Endometrial microvascular endothelial cells (primary cell): ENCODE results near the gene DLX6. TPM values are rescaled to one million over a fixed set of nuclear protein-coding genes. Genes with fewer than 3 reads are reported as not detected.
"Not testable (repeated sequence)": the region's sequence is repeated elsewhere in the genome, so short reads cannot be mapped to it uniquely, and the experiment has no call there.

ENCODE experiments used
- in situ Hi-C: cut with HindIII; loops from 2 replicates; pipeline ENCODE4 v1.10.0; 2017; ENCODE audit warnings: low sequenced_read_pairs, low pct_unique_long_range_greater_than_20kb; ENCODE audit errors: inconsistent ontology term
- total RNA-seq: library from RNA; depleted of rRNA; stranded (reverse); fragments of >200 nt; gene quantifications from one replicate; pipeline ENCODE4 v1.2.3, GENCODE V29; 2015; ENCODE audit errors: inconsistent ontology term

The DLX6 gene
- total RNA-seq, 1 donor from 2014 or later = not detected

GRCh38 chr7:97018791-97019531 lies 13.6 kb downstream of the DLX6 start:
- in situ Hi-C loops = no loop called here

- in situ Hi-C loops = loop anchor here (10.0 kb wide), 1 partner anchor 315 kb away; the partner anchor contains the start of gene SEM1
Observed at GRCh38 chr7:97019710-97020225, 14.4 kb downstream of the DLX6 start.

GRCh38 chr7:97020601-97020995 lies 15.2 kb downstream of the DLX6 start:
- in situ Hi-C loops = loop anchor here (10.0 kb wide), 1 partner anchor 316 kb away; the partner anchor contains the start of gene SEM1

- in situ Hi-C loops = loop anchor here (10.0 kb wide), 1 partner anchor 316 kb away; the partner anchor contains the start of gene SEM1
Observed at GRCh38 chr7:97020996-97021746, 15.8 kb downstream of the DLX6 start.

GRCh38 chr7:97021747-97022490 lies 16.6 kb downstream of the DLX6 start:
- in situ Hi-C loops = loop anchor here (10.0 kb wide), 1 partner anchor 317 kb away; the partner anchor contains the start of gene SEM1

- in situ Hi-C loops = loop anchor here (10.0 kb wide), 1 partner anchor 318 kb away; the partner anchor contains the start of gene SEM1
Observed at GRCh38 chr7:97022491-97023306, 17.3 kb downstream of the DLX6 start.

- in situ Hi-C loops = loop anchor here (10.0 kb wide), 1 partner anchor 320 kb away; the partner anchor contains the start of gene SEM1
Observed at GRCh38 chr7:97024209-97025129, 19.1 kb downstream of the DLX6 start, which contains the start of gene DLX5. Gene DLX5, minus strand, starts transcription at chr7:97024831. Its CDS starts 208 bp downstream, at chr7:97024623.

GRCh38 chr7:97025130-97025499 lies 19.8 kb downstream of the DLX6 start:
- in situ Hi-C loops = loop anchor here (10.0 kb wide), 1 partner anchor 320 kb away; the partner anchor contains the start of gene SEM1

GRCh38 chr7:97025983-97026714 lies 20.8 kb downstream of the DLX6 start:
- in situ Hi-C loops = loop anchor here (10.0 kb wide), 1 partner anchor 321 kb away; the partner anchor contains the start of gene SEM1

- in situ Hi-C loops = loop anchor here (10.0 kb wide), 1 partner anchor 322 kb away; the partner anchor contains the start of gene SEM1
Observed at GRCh38 chr7:97026715-97027426, 21.5 kb downstream of the DLX6 start.

- in situ Hi-C loops = loop anchor here (10.0 kb wide), 1 partner anchor 323 kb away; the partner anchor contains the start of gene SEM1
Observed at GRCh38 chr7:97027427-97028234, 22.3 kb downstream of the DLX6 start.

- in situ Hi-C loops = not testable (repeated sequence)
Observed at GRCh38 chr7:97034213-97034852, 29.0 kb downstream of the DLX6 start.

GRCh38 chr7:97039374-97040065 lies 34.2 kb downstream of the DLX6 start:
- in situ Hi-C loops = no loop called here

GRCh38 chr7:97043281-97043680 lies 37.9 kb downstream of the DLX6 start:
- in situ Hi-C loops = no loop called here
